Iris pigment epithelial cell (primary cell): ENCODE measurements around the gene PRSS23.
"Not testable (repeated sequence)": the region's sequence is repeated elsewhere in the genome, so short reads cannot be mapped to it uniquely, and the experiment has no call there.

Experiments
- DNase-seq: peaks from one replicate; pipeline ENCODE4 v3.0.0-alpha.2; 2011; ENCODE audit warnings: low read depth

The PRSS23 gene

GRCh38 chr11:86815726-86816125 lies 15.4 kb downstream of the PRSS23 start:
- no peak for DNase-seq

GRCh38 chr11:86816251-86816726 lies 15.9 kb downstream of the PRSS23 start:
- peak; percentile 50 for DNase-seq

- DNase-seq, result peak; percentile 83
Observed at GRCh38 chr11:86818462-86819192, 18.3 kb downstream of the PRSS23 start.

GRCh38 chr11:86824139-86824538 lies 23.8 kb downstream of the PRSS23 start:
- not testable (repeated sequence) for DNase-seq

- DNase-seq, result not testable (repeated sequence)
Observed at GRCh38 chr11:86834376-86834775, 34.0 kb downstream of the PRSS23 start.

- DNase-seq, result not testable (repeated sequence)
Observed at GRCh38 chr11:86844762-86845508, 44.6 kb downstream of the PRSS23 start.

GRCh38 chr11:86848132-86848531 lies 47.8 kb downstream of the PRSS23 start:
- DNase-seq, result no peak

GRCh38 chr11:86849679-86850078 lies 49.3 kb downstream of the PRSS23 start:
- no peak for DNase-seq
